ENCODE data around the gene TBC1D22A.

Gene TBC1D22A

DNA sequence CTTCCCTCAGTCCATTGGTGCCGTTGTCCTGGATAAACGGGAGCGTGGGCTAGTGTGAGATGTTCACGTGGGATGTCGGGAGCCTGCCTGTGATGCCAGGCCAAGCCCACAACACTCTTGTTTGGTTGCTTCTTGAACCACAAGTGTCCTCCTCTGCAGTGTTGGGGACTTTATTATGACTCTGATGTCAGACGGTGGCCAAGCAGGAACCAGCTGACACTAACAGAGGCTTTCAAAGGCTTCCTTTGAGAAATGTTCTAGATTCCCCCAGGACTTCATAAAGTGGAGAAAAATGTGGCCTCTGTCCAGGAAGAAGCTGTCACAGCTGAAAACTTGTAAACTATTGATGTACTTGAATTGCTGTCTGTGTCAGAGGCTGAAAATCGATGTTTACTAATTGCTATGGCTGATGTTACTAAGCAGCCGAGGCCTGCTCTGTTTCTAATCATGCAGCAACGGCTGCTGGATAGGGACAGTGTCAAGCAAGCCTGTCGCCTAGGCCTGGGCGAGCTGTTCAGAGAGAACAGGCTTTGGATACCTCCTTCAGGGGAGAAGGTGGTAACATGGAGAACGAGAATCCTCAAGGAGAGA, 131.7 kb downstream of the TBC1D22A start:
- no peak for DNase-seq

DNA sequence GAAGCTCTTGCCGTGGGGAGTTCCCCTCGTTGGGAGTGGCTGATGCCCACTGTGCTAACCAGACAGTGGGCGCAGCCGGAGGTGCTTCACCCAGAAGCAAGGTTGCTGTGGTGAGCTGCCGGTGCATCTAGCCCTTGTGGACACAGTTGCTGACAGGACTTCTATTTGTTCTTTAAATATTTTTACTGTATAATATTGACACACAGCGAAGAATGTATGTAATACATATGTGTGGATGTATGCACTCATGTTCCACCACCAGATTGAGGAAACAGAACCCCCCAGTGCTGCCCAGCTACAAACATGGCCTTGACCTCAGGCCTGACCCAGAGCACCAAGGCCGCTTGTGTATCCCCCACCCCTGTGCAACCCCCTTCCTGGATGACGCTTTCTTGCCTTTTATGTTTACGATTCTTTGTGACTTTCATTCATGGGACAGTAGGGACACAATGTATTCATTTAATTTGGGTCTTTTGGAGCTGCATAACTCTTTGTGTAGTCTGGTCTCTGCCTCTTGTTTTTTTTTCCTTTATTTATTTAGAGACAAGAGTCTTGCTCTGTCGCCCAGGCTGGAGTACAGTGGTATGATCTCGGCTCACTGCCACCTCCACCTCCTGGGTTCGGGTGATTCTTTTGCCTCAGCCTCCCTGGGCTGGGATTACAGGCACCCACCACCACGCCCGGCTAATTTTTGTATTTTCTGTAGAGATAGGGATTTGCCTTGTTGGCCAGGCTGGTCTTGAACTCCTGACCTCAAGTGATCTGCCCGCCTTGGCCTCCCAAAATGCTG, 132.6 kb downstream of the TBC1D22A start:
- no peak for DNase-seq

DNA sequence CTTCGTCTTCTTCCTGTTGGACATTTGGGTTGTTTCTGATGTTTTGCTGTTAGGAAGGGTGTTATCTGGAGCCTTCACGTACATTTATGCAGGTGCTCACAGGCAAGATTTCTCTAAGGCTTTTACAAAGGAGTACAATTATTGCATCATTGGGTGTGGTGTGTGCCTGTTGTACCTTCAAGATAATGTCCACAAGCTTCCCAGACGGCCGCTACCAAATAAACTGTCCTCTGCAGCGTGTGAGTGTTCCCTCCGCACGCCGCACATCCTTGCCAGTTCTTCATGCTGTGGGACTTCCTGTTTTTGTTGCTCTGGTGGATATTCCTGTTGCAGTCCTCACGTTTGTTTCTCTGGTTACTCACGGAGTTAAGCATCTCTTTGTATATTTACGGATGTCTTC, 133.3 kb downstream of the TBC1D22A start:
- DNase-seq: no peak

DNA sequence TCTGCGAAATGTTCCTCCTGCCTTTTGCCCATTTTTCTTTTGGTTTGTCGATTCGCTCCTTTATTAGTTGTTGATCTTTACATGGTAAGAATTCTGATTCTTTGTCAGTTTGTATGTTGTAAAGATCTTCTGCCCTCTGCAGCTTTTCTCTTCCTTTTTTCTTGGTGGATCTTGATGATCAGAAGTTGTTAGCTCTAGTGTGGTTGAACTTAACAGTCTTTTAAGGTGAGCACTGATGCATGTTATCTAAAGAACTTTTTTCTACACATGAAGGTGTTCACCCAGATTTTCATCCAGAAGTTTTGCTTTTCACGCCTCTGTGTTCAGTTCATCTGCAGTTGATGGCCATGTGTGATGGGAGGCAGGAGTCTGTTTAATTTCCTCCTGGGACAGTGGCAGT, 133.7 kb downstream of the TBC1D22A start:
- DNase-seq: no peak

DNA sequence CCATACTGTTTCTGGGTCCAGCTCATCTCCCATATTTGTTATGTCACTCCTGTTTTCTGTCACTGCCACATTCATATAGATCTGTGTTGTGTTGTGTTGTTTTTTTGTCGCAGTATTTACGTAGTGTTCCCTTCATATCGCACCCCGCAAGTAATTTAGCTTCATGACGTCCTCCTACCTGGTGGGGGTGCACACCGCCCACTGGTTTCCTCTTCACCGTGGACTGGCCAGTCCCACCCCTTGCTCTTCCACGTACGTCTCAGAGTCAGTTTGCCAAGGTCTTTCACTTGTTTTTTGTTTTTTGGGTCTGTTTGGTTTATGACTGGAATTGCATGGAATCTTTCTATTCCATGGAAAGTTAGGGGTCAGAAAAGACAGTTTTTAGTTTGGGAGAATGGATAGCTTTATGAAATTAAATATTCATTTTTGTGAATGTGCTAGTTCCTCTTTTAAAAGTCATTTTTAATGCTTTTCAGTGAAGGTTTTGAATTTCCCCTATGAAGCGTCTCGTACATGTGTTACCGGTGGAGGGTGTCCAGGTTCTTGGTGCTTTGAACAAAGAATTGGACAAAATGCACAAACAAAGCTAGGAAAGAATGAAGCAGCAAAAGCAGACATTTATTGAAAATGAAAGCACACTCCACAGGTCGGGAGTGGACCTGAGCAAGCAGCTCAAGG, 134.3 kb downstream of the TBC1D22A start:
- no peak for DNase-seq

DNA sequence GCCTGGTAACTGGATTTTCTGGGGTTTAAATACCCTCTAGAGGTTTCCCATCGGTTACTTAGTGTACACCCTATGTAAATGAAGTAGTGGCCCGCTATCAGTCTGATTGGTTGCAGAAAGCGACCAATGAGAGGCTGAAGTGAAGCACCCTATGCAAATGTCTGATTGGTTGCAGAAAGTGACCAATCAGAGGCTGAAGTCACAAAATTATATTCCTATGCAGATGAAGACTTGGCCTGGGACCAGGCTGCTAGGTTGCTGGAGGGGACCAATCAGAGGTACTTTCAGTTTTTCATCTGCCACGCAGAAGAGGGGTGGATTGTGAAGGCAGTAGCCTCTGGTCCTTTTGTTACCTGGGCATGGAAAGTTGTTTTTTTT, 134.8 kb downstream of the TBC1D22A start:
- no peak for DNase-seq

DNA sequence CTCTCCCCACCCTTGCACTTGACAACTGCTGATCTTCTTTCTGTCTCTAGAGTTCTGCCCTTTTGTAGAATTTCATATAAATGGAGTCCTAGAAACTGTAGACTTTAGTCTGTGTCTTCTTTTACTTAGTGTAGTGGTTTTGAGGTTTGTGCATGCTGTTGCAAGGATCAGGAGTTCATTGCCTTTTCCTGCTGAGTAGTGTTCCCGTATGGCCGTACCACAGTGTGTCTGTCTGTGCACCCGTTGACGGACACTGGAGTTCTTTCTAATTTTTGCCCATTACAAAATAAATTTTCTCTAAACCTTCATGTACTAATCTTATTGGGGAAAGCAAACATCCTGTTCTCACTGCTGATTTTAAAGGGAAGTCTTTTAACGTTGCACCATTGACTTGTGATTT, 138.1 kb downstream of the TBC1D22A start:
- no peak for DNase-seq

DNA sequence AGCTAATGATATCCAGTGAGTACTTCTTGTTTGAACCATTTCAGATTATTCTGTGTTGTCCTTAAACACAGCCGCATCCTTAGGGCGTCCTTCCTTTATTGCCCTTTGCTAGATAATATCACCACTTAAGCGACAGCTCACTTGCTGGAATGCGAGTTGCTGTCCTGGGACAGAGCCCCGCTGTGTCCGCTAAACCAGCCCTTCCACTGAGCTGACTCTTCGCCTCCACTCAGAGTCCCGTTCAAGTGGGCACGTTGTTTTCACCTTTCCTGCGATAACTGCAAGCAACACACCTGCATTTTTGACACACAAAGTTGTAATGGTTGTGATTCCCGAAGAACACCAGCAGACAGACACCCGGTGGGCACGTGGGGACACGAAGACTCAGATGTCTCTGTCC, 140.0 kb downstream of the TBC1D22A start:
- DNase-seq: no peak

DNA sequence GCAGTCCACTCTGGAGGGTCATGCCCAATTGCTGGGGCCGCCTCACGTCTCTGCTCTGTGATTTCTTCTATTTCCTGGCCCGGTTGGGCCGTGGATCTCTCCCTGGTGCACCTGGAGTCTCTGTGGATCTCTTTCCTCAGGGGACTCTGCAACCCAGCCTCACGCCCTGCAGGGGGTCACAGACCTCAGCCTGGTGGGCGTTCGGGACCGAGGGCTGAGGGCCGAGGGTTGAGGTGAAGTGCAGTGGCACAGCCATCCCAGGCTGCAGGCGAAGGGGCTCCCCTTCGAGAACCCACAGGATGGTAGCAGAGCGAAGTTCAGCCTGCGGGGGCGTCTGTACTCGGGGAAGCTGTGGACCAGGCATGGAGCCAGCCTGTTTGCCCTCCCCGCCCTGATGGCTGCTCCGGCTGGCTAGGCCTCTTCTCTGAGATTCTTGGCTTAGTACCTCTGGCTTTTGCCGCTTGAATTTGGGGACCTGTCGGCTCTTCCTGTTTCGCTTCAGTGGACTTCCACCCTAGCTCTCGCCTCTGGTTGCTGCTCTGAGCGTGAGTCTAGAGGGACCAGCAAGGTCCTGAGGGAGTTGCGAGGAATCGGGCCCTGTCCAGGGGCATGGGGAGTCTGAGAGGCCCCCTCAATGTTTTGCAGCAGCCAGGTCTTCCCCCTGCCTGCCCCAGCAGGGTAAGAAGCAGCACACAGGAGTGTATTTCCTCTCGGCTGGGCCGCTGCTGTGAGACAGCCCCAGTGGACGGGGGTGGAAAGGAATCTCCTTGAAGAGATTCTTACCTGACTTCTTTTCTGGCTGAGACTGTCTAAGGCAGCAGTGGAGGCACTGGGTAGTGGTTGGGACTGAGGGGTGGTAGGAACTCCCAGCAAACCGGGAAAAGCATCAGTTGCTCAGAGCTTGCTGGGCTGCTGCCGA, 140.8 kb downstream of the TBC1D22A start:
- DNase-seq: no peak

DNA sequence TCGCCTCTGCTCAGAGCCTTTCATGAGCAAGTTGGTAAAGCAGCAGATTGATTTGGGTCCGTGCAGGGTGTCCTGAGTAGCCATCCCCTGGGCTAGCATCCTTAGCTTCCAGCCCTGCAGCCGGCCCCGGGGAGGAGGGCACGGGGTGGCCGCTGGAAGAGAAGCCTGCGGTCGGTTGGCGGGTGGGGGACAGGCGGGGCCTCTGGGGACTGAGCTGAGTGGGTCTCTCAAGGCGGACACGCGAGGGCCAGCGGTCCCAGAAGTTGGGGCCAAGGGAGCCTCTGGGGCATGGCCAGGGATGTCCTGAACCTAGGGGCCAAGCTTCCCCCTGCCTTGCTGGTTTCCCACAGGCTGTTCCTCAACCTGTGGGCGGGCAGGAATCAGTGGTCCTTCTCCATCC, 143.0 kb downstream of the TBC1D22A start:
- no peak for DNase-seq

DNA sequence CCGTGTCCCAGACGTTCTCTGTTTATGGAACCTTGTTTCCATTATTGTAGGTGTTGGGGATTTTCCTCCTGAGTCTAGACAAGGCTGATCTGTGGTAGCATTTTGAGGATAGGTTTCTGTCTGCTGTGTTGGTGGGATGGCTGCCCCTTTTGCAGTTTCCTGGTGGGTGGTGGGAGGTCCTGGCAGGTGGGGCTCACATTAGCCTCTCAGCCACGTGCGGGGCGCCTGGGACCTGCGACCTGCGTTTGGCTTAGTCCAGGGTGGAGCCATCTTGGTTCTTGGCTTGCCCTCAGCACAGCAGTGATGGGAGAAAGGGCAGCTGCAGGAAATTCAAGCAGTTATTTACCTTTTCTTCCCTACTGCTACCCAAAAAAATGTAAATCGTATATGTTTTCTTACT, 143.4 kb downstream of the TBC1D22A start:
- no peak for DNase-seq

DNA sequence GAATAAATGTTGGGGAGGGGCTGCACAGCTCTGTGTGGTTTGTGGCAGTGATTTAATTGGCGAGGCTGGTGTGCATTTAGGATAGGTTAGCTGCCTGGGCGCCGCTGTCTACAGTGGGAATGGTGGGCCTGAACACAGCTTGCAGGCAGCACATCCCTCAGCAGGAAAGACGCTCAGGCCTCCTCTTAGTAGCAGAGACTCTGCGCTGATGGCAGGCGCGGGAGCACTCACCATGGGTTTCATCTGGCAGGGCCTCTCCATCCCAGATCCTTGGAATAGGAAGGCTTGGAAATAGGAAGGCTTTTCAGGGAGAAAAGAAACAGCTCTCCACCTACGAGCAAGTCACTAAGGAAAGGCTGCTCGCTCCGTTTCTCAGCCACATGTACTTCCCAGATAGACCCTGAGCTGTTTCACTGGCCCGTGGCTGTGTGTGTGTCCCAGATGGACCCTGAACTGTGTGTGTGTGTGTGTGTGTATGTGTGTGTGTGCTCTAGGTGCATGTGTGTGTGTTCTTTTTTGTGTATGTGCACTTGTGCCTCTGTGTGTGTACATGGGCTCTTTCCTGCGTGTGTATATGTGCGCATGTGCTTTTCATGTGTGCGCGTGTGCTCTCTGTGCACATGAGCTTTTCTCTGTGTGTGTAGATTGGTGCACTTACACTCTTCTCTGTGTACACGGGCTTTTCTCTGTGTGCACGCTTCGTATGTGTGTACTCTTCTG, 144.0 kb downstream of the TBC1D22A start:
- no peak for DNase-seq

DNA sequence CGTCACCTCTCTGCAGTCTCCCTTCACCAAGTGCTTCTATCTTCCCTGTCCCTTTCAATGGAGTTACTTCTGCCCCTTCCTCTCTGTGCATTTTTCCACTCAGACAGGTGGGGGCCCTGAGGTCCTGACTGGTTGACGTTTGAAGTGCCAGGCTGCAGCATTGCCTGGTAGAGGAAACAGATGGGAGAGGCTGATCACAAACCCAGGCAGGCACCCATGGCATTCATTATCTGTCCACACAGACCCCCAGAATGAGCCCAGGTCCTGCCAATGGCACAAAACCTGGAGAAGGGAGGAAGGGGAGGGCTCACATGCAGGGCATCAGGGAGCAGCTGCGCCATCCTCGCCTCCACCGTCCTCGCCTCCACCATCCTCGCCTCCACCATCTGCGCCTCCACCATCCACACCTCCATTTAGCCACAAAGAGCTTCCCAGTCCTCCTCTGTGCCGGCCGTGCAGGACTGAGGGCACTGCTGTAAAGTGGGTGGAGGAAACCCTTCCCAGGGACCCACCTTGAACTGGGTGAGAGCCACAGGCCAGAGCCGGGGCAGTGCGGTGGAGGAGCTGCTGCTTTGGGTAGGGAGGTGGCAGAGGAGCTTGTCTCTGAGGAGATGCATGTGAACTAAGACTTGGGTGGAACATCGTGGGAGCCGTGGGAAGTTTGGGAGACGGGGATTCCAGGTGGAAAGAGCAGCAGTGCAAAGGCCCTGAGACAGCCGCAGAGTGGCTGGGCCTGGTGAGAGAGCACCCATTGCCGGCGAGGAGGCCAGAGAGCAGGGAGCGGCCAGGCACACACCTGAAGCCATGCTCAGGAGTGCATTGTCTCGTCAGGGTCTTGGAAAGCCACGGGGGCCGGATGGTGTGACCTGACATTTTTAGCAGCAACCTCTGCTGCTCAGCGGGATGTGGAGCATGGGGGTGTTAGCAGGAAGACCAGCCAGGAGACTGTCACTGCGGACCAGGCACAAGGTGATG, 145.1 kb downstream of the TBC1D22A start:
- DNase-seq: no peak

DNA sequence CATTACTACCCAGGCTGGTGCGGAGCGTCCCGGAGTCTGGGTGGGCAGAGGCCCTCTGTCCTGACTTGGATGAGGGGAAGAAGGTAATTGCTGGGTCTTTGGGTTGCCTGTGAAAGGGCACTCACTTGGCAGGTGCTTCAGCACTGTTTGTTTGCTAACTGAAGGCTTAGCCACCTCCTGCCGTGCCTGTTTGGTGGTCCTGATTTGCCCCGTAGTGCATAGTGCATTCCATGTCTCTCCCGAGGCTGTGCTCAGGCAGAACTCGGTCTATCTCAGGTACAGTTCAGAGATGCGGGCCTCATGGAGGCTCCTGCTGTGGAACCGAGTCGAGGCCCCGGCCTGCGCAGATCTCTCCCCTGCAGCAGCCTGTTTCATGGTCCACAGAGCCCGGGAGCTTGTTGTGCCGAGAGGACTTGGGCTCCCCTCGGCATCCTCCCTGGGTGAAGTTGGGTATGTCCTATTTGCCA, 146.2 kb downstream of the TBC1D22A start:
- DNase-seq: no peak

DNA sequence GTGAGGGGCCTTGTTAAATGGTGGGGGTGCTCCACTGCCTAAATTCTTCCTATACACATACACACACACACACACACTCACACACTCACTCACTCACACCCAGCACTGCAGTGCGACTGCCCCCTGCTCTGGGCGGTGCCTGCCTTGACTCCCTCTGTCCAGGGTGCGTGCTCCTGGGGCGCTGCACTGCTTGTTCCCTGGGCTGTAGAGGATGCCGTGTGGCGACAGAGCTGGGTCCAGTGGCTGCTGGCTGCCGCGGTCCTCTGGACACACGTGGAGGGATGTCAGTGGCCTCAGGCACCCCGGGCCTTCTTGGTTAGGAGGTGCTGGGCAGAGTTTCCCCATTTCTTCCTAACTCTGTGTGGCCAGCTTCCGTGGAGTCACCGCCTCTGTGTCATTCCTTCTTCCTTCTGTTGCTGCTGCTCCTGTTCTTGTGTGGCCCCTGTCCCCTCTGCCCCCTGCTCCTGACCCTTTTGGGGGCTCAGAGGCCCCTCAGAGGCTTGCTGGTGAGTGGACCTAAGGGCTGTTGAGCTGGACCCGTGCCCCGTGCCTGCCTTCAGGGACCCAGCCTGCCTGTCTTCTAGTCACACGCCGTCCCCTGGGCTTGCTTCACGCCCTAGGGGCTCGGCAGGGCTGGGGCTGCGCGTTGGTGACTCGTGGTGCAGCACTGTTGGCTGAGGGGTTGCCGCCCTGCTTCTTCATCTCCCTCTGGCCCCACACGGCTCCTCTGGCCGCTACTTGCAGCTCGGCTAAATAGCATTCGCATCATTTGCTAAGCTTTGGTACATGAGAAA, 147.0 kb downstream of the TBC1D22A start:
- DNase-seq: no peak

DNA sequence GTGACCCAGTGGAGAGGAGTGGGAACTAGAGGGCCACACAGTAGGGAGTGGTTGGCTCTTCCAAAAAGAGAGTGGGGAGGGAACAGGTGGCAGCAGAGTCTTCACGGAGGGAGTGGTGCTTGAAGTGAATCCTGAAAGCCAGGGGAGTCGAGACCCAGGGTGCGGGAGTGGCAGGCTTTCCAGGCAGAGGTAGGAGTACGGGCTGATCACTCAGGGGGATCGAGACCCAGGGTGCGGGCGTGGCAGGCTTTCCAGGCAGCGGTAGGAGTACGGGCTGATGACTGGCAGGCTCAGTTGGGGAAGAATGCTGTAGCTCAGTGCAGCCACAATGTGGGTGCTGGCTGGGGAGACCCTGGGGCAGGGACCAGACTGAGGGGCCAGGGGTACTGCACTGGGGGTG, 148.2 kb downstream of the TBC1D22A start:
- no peak for DNase-seq

DNA sequence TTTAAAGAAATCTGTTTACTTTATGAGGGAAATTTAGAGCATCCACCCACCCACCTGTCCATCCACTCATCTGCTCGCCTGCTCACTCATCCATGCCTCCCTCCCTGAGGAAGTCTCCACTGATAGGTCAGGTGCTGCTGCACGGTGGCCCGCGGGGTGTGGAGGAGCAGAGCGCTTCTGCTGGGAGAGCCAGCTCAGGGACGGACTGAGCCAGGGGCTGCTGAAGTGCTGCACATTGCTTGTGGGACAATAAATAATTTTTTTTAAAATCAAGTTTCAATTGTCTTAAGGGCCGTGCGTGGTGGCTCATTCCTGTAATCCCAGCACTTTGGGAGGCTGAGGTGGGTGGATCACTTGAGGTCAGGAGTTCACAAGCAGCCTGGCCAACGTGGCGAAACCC, 148.9 kb downstream of the TBC1D22A start:
- no peak for DNase-seq

DNA sequence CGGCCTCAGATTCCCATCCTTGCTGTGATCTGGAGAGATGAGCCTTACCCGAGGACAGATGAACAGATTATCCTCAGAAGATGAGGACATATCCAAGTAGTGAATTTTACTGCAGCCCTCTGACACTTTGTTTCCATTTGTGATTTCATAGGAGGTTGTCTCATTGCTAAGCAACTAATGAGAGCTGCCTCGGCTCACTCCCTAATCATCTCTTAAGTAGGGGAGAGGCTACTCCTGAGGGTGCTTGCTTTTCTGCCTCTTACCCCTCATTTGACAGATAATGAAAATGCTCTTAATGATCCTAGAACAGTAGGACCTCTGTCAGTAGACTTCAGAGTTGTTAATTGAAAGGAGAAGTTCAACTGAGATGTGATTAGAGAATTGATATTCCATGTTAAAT, 150.9 kb downstream of the TBC1D22A start:
- DNase-seq: no peak

DNA sequence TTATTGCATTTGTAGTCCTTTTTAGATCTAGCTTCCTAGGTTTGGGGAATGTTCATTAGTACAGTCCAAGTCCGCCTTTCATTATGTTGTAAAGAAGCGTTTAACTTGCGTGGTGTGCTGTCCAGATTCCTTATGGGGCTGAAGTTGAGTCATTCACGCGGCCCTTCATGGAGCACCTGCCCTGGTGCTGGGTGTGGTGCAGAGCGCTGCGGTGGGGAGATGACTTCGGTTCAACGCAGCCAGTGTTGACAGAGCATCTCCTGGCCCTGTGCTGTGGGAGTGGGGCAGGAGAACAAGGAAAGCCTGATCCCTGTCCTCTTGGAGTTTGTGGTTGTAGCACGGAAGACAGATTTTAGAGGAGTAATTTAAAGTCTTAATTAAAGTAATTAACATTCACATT, 152.0 kb downstream of the TBC1D22A start:
- no peak for DNase-seq
